Measurements from ENCODE around the gene GSK3B.

DNA sequence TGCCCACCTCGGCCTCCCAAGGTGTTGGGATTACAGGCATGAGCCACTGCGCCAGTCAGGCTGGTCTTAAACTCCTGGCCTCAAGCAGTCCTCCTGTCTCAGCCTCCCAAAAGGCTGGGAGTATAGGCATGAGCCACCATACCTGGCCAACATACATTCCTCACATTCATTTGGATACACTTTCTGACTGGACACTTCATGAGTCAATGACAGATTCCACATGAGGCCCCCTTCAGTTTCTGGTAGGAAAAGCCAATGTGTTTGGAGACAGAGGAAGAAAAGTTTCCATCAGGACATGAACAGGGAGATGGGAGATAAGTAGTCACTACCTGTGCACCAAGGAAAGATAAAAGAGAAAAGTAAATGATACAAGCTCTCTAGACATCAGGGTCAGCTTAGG, 49.4 kb upstream of the GSK3B start:
- TF ChIP-seq, protein P1, sequence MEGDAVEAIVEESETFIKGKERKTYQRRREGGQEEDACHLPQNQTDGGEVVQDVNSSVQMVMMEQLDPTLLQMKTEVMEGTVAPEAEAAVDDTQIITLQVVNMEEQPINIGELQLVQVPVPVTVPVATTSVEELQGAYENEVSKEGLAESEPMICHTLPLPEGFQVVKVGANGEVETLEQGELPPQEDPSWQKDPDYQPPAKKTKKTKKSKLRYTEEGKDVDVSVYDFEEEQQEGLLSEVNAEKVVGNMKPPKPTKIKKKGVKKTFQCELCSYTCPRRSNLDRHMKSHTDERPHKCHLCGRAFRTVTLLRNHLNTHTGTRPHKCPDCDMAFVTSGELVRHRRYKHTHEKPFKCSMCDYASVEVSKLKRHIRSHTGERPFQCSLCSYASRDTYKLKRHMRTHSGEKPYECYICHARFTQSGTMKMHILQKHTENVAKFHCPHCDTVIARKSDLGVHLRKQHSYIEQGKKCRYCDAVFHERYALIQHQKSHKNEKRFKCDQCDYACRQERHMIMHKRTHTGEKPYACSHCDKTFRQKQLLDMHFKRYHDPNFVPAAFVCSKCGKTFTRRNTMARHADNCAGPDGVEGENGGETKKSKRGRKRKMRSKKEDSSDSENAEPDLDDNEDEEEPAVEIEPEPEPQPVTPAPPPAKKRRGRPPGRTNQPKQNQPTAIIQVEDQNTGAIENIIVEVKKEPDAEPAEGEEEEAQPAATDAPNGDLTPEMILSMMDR (IDR thresholded peaks at IDR 0.05) = no peak
- TF ChIP-seq POLR2A (IDR thresholded peaks at IDR 0.05) (no peak), EP300 (IDR thresholded peaks at IDR 0.05) (no peak), POLR2AphosphoS5 (IDR thresholded peaks at IDR 0.05) (no peak)

Data from stomach (tissue), 4 donors.